OCI-LY1 (cell line): ENCODE data around the gene TMEM9.

Experiments
- EZH2 ChIP-seq: fragments of 200-600 bp; sonication (generic), shearing (Covaris generic); IDR thresholded peaks from 2 replicates; pipeline ENCODE4 v1.8.0; 2017; ENCODE audit warnings: borderline replicate concordance, mixed run types, mild to moderate bottlenecking, antibody characterized with exemption, low read length, moderate library complexity, mixed read lengths
- TF ChIP-seq, protein P1 (sequence below): fragments of 200-600 bp; sonication (generic), shearing (Covaris generic); IDR thresholded peaks from 2 replicates; pipeline ENCODE4 v1.5.1; 2017; ENCODE audit warnings: mild to moderate bottlenecking, antibody characterized with exemption, low read length, moderate library complexity, mixed read lengths

DNA sequence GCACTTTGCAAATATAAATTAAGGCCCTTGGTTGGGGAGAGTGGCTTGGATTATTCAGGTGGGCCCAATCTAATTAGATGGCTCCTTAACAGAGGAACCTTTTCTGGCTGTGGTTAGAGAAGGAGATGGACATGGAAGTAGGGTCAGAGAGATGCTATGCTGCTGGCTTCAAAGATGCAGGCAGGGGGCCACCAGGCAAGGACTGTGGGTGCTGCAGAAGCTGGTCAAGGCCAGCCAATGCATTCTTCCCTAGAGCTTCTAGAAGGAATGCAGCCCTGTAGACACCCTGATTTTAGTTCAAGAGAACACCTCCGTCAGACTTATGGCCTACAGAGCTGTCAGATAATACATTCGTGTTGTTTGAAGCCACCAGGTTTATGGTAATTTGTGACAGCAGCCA, 3.7 kb upstream of the TMEM9 start:
- TF ChIP-seq EZH2, result no peak
- TF ChIP-seq, protein P1, sequence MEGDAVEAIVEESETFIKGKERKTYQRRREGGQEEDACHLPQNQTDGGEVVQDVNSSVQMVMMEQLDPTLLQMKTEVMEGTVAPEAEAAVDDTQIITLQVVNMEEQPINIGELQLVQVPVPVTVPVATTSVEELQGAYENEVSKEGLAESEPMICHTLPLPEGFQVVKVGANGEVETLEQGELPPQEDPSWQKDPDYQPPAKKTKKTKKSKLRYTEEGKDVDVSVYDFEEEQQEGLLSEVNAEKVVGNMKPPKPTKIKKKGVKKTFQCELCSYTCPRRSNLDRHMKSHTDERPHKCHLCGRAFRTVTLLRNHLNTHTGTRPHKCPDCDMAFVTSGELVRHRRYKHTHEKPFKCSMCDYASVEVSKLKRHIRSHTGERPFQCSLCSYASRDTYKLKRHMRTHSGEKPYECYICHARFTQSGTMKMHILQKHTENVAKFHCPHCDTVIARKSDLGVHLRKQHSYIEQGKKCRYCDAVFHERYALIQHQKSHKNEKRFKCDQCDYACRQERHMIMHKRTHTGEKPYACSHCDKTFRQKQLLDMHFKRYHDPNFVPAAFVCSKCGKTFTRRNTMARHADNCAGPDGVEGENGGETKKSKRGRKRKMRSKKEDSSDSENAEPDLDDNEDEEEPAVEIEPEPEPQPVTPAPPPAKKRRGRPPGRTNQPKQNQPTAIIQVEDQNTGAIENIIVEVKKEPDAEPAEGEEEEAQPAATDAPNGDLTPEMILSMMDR, result no peak
